Esophagus muscularis mucosa (tissue), 3 donors: ENCODE data around the gene ABI2.
"Not testable (repeated sequence)": the region's sequence is repeated elsewhere in the genome, so short reads cannot be mapped to it uniquely, and the experiment has no call there.

Experiments used
- EP300 ChIP-seq: sonication (generic); formaldehyde crosslinking; IDR thresholded peaks from one replicate; pipeline ENCODE4 v1.6.1; 2017; ENCODE audit warnings: antibody characterized with exemption
- TF ChIP-seq, protein P1 (sequence below), 3 experiments: fragments of 200-600 bp in 2 of 3; fragments of 450-650 bp in 1 of 3; sonication (generic) in 2 of 3; IDR thresholded peaks; one replicate each; pipeline ENCODE4 v1.5.1; 2017 to 2019; ENCODE audit warnings: antibody characterized with exemption in 3 of 3, mild to moderate bottlenecking in 2 of 3, moderate library complexity in 1 of 3

- TF ChIP-seq EP300: not testable (repeated sequence)
- TF ChIP-seq, protein P1, sequence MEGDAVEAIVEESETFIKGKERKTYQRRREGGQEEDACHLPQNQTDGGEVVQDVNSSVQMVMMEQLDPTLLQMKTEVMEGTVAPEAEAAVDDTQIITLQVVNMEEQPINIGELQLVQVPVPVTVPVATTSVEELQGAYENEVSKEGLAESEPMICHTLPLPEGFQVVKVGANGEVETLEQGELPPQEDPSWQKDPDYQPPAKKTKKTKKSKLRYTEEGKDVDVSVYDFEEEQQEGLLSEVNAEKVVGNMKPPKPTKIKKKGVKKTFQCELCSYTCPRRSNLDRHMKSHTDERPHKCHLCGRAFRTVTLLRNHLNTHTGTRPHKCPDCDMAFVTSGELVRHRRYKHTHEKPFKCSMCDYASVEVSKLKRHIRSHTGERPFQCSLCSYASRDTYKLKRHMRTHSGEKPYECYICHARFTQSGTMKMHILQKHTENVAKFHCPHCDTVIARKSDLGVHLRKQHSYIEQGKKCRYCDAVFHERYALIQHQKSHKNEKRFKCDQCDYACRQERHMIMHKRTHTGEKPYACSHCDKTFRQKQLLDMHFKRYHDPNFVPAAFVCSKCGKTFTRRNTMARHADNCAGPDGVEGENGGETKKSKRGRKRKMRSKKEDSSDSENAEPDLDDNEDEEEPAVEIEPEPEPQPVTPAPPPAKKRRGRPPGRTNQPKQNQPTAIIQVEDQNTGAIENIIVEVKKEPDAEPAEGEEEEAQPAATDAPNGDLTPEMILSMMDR (IDR thresholded peaks at IDR 0.05): not testable (repeated sequence)
Measured at GRCh38 chr2:203429643-203430042, 101.4 kb downstream of the ABI2 start.
